ENCODE measurements around the gene UST. TPM values are rescaled to one million over a fixed set of nuclear protein-coding genes. Genes with fewer than 3 reads are reported as not detected.

Gene UST
- total RNA-seq, 2 donors from 2014 or later, result 1.1 to 2.7 TPM

- H3K36me3 ChIP-seq, result no peaks in the 10 kb centered on the region
- peaks cover 3% of the 10 kb centered on the region for H3K4me1 ChIP-seq
- DNase-seq, result no peak
- no peak overlapping the region for H3K27ac ChIP-seq
- TF ChIP-seq, protein P1, sequence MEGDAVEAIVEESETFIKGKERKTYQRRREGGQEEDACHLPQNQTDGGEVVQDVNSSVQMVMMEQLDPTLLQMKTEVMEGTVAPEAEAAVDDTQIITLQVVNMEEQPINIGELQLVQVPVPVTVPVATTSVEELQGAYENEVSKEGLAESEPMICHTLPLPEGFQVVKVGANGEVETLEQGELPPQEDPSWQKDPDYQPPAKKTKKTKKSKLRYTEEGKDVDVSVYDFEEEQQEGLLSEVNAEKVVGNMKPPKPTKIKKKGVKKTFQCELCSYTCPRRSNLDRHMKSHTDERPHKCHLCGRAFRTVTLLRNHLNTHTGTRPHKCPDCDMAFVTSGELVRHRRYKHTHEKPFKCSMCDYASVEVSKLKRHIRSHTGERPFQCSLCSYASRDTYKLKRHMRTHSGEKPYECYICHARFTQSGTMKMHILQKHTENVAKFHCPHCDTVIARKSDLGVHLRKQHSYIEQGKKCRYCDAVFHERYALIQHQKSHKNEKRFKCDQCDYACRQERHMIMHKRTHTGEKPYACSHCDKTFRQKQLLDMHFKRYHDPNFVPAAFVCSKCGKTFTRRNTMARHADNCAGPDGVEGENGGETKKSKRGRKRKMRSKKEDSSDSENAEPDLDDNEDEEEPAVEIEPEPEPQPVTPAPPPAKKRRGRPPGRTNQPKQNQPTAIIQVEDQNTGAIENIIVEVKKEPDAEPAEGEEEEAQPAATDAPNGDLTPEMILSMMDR (IDR thresholded peaks at IDR 0.05), result no peak
- no peak overlapping the region for H3K9ac ChIP-seq (ENCODE audit: low read depth in 2 of 2, low read length in 2 of 2)
- no peaks in the 10 kb centered on the region for H3K27me3 ChIP-seq
- H3K4me3 ChIP-seq, result no peak overlapping the region
- H3K9me3 ChIP-seq, result no peaks in the 10 kb centered on the region
- intact Hi-C loops (cut with DNase I), result no loop called here
Measured at GRCh38 chr6:149076355-149076734, 329.5 kb downstream of the UST start.

- TF ChIP-seq, protein P1 (IDR thresholded peaks at IDR 0.05), result no peak
- peaks cover 3% of the 10 kb centered on the region for H3K4me1 ChIP-seq
Measured at GRCh38 chr6:149077208-149077607, 330.4 kb downstream of the UST start.

GRCh38 chr6:149078211-149078782 lies 331.5 kb downstream of the UST start:
- Histone ChIP-seq H3K9ac (ENCODE audit: low read depth in 2 of 2, low read length in 2 of 2) (no peak overlapping the region), H3K9me3 (no peaks in the 10 kb centered on the region), H3K36me3 (no peaks in the 10 kb centered on the region), H3K4me3 (no peak overlapping the region), H3K27me3 (no peaks in the 10 kb centered on the region), H3K4me1 (peaks cover 3% of the 10 kb centered on the region), H3K27ac (no peak overlapping the region)
- no peak for DNase-seq
- intact Hi-C loops (cut with DNase I), result no loop called here
- TF ChIP-seq, protein P1 (IDR thresholded peaks at IDR 0.05), result no peak

More at GRCh38 chr6:149077208-149077607, 330.4 kb downstream of the UST start:
- Histone ChIP-seq H3K9me3 (no peaks in the 10 kb centered on the region), H3K27me3 (no peaks in the 10 kb centered on the region), H3K4me3 (no peak overlapping the region), H3K36me3 (no peaks in the 10 kb centered on the region), H3K27ac (no peak overlapping the region), H3K9ac (ENCODE audit: low read depth in 2 of 2, low read length in 2 of 2) (no peak overlapping the region)
- intact Hi-C loops (cut with DNase I), result no loop called here
- DNase-seq, result no peak

DNA sequence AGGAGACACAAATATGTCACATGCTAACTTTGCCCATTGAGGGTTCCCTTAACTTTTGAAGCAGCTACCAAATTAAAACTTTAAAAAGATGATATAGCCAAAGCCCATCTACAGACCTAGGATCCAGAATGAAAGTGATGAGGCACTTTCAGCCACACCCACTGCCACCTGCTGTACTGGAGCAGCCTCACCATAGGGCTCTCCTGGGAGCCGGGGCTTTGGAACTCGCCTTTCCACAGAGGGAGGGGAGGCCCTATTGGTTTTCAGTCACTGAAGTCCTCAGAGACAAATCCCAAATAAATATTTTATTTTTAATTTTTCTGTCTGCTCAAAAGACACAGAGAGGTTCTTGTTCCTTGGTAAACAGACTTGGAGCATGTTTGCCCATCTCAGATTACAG lies 332.6 kb downstream of the UST start:
- TF ChIP-seq, protein P1 (IDR thresholded peaks at IDR 0.05), result no peak
- Histone ChIP-seq H3K27ac (no peak overlapping the region), H3K9me3 (no peaks in the 10 kb centered on the region), H3K4me3 (no peak overlapping the region), H3K9ac (ENCODE audit: low read depth in 2 of 2, low read length in 2 of 2) (no peak overlapping the region), H3K4me1 (peaks cover 3% of the 10 kb centered on the region), H3K27me3 (no peaks in the 10 kb centered on the region), H3K36me3 (no peaks in the 10 kb centered on the region)
- no peak for DNase-seq
- intact Hi-C loops (cut with DNase I), result no loop called here

- H3K36me3 ChIP-seq, result no peaks in the 10 kb centered on the region
- H3K27me3 ChIP-seq, result no peaks in the 10 kb centered on the region
- H3K9me3 ChIP-seq, result no peaks in the 10 kb centered on the region
- peaks cover 3% of the 10 kb centered on the region for H3K4me1 ChIP-seq
- TF ChIP-seq, protein P1 (IDR thresholded peaks at IDR 0.05), result no peak
- intact Hi-C loops (cut with DNase I), result loop anchor here (5.0 to 10.0 kb wide), 2 partner anchors 48 to 245 kb away; no protein-coding TSS in a partner anchor
- DNase-seq, result no peak
- no peak overlapping the region for H3K27ac ChIP-seq
- no peak overlapping the region for H3K9ac ChIP-seq (ENCODE audit: low read depth in 2 of 2, low read length in 2 of 2)
- no peak overlapping the region for H3K4me3 ChIP-seq
Measured at GRCh38 chr6:149079911-149080491, 333.2 kb downstream of the UST start.
